ENCODE measurements around the gene NFATC4.

Gene NFATC4

DNA sequence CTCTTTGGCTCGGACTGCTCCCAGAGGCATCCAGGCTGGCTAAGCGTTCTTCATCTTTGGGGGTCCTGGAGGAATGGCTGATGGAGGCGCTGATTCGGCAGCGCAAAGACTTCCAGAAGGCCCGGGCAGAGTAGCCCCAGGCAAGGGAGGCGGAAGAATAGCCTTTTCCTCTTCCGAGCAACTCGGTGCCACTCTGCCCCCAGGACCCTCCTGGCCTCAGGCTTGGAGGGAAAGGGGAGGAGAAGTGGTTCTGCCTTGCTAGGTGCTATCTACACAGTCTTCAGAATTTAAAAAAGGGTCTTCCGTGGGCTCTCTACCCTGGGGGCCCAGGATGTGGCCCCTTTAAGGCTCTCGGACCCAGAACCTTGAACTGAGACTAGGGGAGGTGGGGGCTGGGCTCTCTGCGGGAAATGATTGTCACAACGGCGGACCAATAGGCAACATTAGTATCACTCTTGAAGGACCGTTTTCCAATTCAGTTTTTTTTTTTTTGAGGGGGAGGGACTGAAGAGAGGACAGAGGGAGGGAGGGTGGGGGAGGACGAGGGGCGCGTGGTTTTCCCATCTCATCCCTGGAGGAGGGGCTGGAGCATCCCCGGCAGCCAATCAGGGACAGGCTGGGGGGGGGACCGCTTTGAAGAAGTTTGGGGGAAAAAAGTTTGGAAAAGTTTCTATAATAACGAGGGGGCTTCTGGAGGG, at the start of gene NFATC4:
NFATC4 (plus strand) TSS at position 671 of the 698 bp plus-strand sequence. CDS start 157 bp downstream, outside the sequence.
- TF ChIP-seq, protein P1, sequence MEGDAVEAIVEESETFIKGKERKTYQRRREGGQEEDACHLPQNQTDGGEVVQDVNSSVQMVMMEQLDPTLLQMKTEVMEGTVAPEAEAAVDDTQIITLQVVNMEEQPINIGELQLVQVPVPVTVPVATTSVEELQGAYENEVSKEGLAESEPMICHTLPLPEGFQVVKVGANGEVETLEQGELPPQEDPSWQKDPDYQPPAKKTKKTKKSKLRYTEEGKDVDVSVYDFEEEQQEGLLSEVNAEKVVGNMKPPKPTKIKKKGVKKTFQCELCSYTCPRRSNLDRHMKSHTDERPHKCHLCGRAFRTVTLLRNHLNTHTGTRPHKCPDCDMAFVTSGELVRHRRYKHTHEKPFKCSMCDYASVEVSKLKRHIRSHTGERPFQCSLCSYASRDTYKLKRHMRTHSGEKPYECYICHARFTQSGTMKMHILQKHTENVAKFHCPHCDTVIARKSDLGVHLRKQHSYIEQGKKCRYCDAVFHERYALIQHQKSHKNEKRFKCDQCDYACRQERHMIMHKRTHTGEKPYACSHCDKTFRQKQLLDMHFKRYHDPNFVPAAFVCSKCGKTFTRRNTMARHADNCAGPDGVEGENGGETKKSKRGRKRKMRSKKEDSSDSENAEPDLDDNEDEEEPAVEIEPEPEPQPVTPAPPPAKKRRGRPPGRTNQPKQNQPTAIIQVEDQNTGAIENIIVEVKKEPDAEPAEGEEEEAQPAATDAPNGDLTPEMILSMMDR (IDR thresholded peaks at IDR 0.05; ENCODE audit: control insufficient read depth, extremely low read depth, insufficient read depth) = no peak
- peak; percentile 37 for DNase-seq (ENCODE audit: low read depth)
- H3K4me3 ChIP-seq (ENCODE audit: low read depth, low read length) = peak within 1 kb of the TSS; percentile 44

DNA sequence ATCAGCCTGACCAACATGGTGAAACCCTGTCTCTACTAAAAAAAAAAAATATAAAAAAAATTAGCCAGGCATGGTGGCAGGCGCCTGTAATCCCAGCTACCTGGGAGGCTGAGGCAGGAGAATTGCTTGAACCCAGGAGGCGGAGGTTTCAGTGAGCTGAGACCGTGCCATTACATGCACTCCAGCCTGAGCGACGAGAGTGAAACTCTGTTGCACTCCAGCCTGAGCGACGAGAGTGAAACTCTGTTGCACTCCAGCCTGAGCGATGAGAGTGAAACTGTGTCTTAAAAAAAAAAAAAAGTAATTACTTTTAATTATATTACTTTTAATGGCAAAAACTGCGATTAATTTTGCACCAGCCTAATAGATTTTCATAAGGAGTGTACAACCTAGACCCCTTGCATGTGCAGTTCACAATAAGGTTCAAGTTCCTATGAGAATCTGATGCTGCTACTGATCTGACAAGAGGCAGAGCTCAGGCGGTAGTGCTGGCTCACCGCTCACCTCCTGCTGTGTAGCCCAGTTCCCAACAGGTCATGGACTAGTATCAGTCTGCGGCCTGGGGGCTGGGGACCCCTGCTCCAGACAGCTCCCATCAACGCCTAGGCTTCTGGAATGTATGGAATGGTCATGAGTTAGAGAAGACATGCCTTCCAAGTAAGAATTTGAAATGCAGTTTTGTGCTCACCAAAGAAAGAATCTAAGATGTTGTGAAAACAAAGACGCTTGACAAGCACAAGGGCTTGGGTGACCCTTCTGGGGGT, 46.6 kb upstream of the NFATC4 start:
- no peak overlapping the region for H3K4me3 ChIP-seq (ENCODE audit: low read depth, low read length)
- TF ChIP-seq, protein P1 (IDR thresholded peaks at IDR 0.05; ENCODE audit: control insufficient read depth, extremely low read depth, insufficient read depth) = no peak
- DNase-seq (ENCODE audit: low read depth) = no peak

DNA sequence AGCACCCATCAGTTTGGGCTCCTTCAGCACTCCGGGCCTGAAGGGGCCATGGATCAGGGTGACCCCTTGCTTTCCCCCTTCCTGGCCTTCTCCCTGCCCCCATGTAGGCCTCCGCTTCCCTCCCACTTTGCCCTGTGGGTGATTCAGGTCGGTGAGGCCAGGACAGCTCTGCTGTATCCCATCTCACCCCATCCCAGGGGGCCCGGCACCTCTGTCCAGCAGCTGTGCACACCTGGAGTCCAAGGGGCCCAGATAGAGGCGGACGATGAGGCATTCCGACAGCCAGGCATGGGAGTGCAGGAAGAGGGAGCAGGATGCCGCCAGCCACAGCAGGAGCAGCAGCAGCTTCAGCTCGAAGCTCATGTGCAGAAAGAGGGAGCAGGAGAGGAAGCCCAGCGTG, 45.3 kb upstream of the NFATC4 start:
- TF ChIP-seq, protein P1 (IDR thresholded peaks at IDR 0.05; ENCODE audit: control insufficient read depth, extremely low read depth, insufficient read depth) = no peak
- H3K4me3 ChIP-seq (ENCODE audit: low read depth, low read length) = no peak overlapping the region
- no peak for DNase-seq (ENCODE audit: low read depth)

DNA sequence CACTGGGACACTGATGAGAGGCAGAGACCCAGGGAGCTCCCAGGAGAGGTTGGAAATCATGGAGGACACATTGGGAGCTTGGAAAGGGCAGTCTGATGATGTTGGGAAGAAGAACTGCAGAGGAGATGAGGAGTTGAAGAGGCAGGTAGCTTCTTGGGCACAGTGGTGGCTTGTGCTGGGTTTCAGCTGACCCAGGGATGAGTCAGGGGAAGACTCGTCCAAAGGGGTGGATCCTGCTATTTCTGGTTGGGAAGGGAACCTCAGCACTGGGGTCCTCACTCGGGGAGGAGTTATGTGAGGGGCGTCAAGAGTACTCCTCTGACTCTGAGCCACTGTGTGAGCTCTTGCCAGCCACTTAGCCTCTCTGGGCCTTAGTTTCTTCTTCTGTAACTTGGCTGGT, 44.6 kb upstream of the NFATC4 start:
- DNase-seq (ENCODE audit: low read depth) = no peak
- no peak overlapping the region for H3K4me3 ChIP-seq (ENCODE audit: low read depth, low read length)
- TF ChIP-seq, protein P1 (IDR thresholded peaks at IDR 0.05; ENCODE audit: control insufficient read depth, extremely low read depth, insufficient read depth) = no peak

DNA sequence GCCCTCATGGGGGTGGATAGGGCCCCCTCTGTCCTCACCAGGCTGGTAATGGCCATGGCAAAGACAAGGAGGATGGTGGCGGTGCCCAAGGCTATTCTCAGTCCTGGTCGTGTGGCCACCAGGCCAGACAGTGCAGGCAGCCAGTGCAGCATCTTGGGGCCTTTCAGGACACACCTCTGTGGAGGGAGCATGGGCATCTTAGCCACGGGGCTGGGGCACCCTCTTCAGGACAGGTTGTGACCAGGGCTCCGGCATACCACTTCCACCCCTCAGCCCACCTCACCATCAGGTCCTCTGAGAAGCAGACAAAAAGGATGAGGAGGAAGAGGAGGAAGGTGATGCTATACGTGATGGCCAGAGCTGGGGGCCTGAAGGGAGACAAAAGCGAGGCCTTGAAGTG, 44.0 kb upstream of the NFATC4 start:
- no peak for DNase-seq (ENCODE audit: low read depth)
- no peak overlapping the region for H3K4me3 ChIP-seq (ENCODE audit: low read depth, low read length)
- TF ChIP-seq, protein P1 (IDR thresholded peaks at IDR 0.05; ENCODE audit: control insufficient read depth, extremely low read depth, insufficient read depth) = no peak

DNA sequence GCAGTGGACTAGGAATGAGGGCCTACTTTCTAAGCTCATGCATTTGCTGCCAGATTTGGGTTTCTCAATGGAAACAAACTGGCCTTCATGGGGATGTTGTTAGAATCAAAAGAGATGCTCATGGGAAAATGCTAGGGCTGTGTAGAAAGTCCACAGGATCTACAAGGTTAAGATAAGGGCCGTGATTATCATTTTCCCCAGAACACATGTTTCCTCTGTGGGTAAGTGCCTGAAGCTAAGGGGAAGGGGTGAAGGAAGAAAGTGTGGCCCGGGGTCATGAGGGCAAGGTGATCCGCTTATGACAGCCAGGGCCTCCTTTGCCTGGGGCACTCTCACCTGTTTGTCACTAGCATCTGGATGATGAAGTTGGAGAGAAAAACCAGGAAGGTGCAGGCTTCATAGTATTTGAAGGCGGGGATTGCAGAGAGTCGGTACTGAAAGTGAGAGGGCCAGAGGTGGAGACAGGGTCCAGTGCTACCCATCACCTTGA, 42.9 kb upstream of the NFATC4 start:
- TF ChIP-seq, protein P1 (IDR thresholded peaks at IDR 0.05; ENCODE audit: control insufficient read depth, extremely low read depth, insufficient read depth) = no peak
- no peak overlapping the region for H3K4me3 ChIP-seq (ENCODE audit: low read depth, low read length)
- no peak for DNase-seq (ENCODE audit: low read depth)

All from LNCaP clone FGC (cell line).